Heart right ventricle (tissue), 16 donors: ENCODE data around the gene FMO5. TPM values are rescaled to one million over a fixed set of nuclear protein-coding genes. Genes with fewer than 3 reads are reported as not detected.

ENCODE experiments used
- ATAC-seq, 8 donors: fragments of 200-7000 bp; cut with Tn5 transposase; one replicate each; pipeline ENCODE4 v1.9.1; 2020; ENCODE audit warnings: mild to moderate bottlenecking in 8 of 8, moderate library complexity in 8 of 8, moderate number of reproducible peaks in 1 of 8
- DNase-seq, 2 donors: peaks; one replicate each; pipeline ENCODE4 v3.0.0-alpha.2; 2020
- H3K27ac ChIP-seq, 10 donors: fragments of 200-600 bp; sonication (generic) in 2 of 10; one replicate each; pipeline versions ENCODE4 v1.5.0 to v1.8.0; 2020 to 2022; ENCODE audit warnings: mild to moderate bottlenecking in 3 of 10
- H3K27me3 ChIP-seq, 7 donors: fragments of 200-600 bp; one replicate each; pipeline ENCODE4 v1.8.0; 2021 to 2022; ENCODE audit warnings: mild to moderate bottlenecking in 2 of 7
- H3K36me3 ChIP-seq, 9 donors: fragments of 200-600 bp; sonication (generic) in 1 of 9; one replicate each; pipeline versions ENCODE4 v1.5.0 to v1.8.0; 2020 to 2022; ENCODE audit warnings: mild to moderate bottlenecking in 2 of 9
- H3K4me1 ChIP-seq, 9 donors: fragments of 200-600 bp; sonication (generic) in 1 of 9; one replicate each; pipeline versions ENCODE4 v1.5.0 to v1.8.0; 2020 to 2022; ENCODE audit warnings: mild to moderate bottlenecking in 4 of 9
- H3K4me3 ChIP-seq, 10 donors: fragments of 200-600 bp; sonication (generic) in 2 of 10; one replicate each; pipeline versions ENCODE4 v1.5.0 to v1.8.0; 2020 to 2022; ENCODE audit warnings: mild to moderate bottlenecking in 7 of 10, moderate library complexity in 2 of 10
- H3K9me3 ChIP-seq, 11 donors: fragments of 200-600 bp in 10 of 11; sonication (generic) in 2 of 11; one replicate each; pipeline versions ENCODE4 v1.5.0 to v1.8.0; 2013 to 2022; ENCODE audit warnings: mild to moderate bottlenecking in 2 of 11, control low read depth in 1 of 11, moderate library complexity in 1 of 11
- WGBS, 2 donors: extraction: QIAGEN DNeasy Blood & Tissue Kit; methylation state at CpG; one replicate each; pipeline ENCODE4 v1.1.7; 2013; ENCODE audit warnings: inconsistent platforms in 1 of 2; 5-methylcytosine and 5-hydroxymethylcytosine counted together
- intact Hi-C, 10 donors: fragments of 100-400 bp; cut with DNase I; formaldehyde crosslinking; loops; one replicate each; pipeline versions ENCODE4 v1.11.1 to v1.14.2; 2022
- polyA plus RNA-seq, 2 donors: library from polyadenylated mRNA; stranded (reverse); fragments of 200-250 nt; gene quantifications; one replicate each; pipeline ENCODE4 v1.2.3, GENCODE V29; 2013
- total RNA-seq, 10 donors: library from RNA; stranded (reverse); fragmentation: NEBNext Ultra II Directional in 3 of 10; extraction: Animal tissue kit (Norgen Biotek cat#: 25700) in 3 of 10; gene quantifications; one replicate each; pipeline versions ENCODE4 v1.2.1 to v1.2.4, GENCODE V29; 2021 to 2023
- TF ChIP-seq, protein P1 (sequence below), 9 donors: fragments of 200-600 bp; sonication (generic) in 2 of 9; IDR thresholded peaks; one replicate each; pipeline versions ENCODE4 v1.5.0 to v1.8.0; 2021 to 2022; ENCODE audit warnings: antibody characterized with exemption in 9 of 9, mild to moderate bottlenecking in 5 of 9, moderate library complexity in 1 of 9
- donor health status: Arrhythmogenic right ventricular cardiomyopathy.
- donor health status: ischemic (EF 13 %, LVEDD 7.1; RV severe dilation, severe dysfunction).
- donor health status: healthy with polysubstance abuse.
- donor health status: DM: no; HTN: yes; CAD: no.
- donor health status: DM: no; HTN: no; CAD: no.
- donor health status: ischemic (EF 25% LVEDD 6.9; RV normal size, moderate dysfunction).
- donor health status: ischemic (EF 25% LVEDD 5.7; RV mildly dilated, moderate dysfunction).
- donor health status: healthy.
- donor health status: DM: yes; HTN: yes; CAD: no.
- donor health status: Ischemic cardiomyopathy.
- donor health status: ischemic (EF 35%, LVEDD 5.7; RV mildly dilated, moderate dysfunction).
- donor health status: nonischemic (EF 11% LVEDD 7.7; RV severe dilation, severe dysfunction).
- donor health status: DM: yes; HTN: yes; CAD: no.
- donor health status: PGD.
- donor health status: ischemic (EF 29% LVEDD 5.4; RV normal size, mild dysfunction).
- donor health status: nonischemic (EF 23%, LVEDD 6.1; RV moderate dilation, normal function).

Gene FMO5
- total and polyA plus RNA-seq, 12 donors: 0.20 to 21.7 (median 0.78) TPM

- TF ChIP-seq, protein P1, sequence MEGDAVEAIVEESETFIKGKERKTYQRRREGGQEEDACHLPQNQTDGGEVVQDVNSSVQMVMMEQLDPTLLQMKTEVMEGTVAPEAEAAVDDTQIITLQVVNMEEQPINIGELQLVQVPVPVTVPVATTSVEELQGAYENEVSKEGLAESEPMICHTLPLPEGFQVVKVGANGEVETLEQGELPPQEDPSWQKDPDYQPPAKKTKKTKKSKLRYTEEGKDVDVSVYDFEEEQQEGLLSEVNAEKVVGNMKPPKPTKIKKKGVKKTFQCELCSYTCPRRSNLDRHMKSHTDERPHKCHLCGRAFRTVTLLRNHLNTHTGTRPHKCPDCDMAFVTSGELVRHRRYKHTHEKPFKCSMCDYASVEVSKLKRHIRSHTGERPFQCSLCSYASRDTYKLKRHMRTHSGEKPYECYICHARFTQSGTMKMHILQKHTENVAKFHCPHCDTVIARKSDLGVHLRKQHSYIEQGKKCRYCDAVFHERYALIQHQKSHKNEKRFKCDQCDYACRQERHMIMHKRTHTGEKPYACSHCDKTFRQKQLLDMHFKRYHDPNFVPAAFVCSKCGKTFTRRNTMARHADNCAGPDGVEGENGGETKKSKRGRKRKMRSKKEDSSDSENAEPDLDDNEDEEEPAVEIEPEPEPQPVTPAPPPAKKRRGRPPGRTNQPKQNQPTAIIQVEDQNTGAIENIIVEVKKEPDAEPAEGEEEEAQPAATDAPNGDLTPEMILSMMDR (IDR thresholded peaks at IDR 0.05): no peak
- Histone ChIP-seq H3K27ac (no peak overlapping the region), H3K4me1 (no peaks in the 10 kb centered on the region), H3K36me3 (peaks cover 0 to 34% (median 0%) of the 10 kb centered on the region in 9 donors), H3K9me3 (no peaks in the 10 kb centered on the region), H3K27me3 (no peaks in the 10 kb centered on the region), H3K4me3 (no peak overlapping the region)
- intact Hi-C loops: no loop called here
- ATAC-seq (no peak), DNase-seq (no peak)
Measured at GRCh38 chr1:147214842-147215539, 10.1 kb downstream of the FMO5 start.

DNA sequence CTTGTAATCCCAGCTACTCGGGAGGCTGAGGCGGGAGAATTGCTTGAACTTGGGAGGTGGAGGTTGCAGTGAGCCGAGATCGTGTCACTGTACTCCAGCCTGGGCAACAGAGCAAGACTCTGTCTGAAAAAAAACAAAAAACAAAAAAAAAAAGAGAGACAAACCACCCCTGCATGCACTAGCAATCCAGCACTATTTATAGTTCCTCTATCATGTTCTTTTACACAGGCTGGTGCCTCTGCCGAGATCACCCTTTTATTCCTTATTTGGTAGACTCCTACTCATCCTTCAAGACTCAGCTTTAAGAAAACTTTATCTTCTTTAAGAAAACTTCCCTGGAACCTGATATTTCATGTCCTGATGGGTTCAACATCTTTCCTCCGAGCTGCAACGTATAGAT is 10.8 kb downstream of the FMO5 start:
- 81 to 84% methylated on average over 7 of the region's 7 CpGs for WGBS, 2 donors
- no peak for ATAC-seq
- TF ChIP-seq, protein P1 (IDR thresholded peaks at IDR 0.05): no peak

DNA sequence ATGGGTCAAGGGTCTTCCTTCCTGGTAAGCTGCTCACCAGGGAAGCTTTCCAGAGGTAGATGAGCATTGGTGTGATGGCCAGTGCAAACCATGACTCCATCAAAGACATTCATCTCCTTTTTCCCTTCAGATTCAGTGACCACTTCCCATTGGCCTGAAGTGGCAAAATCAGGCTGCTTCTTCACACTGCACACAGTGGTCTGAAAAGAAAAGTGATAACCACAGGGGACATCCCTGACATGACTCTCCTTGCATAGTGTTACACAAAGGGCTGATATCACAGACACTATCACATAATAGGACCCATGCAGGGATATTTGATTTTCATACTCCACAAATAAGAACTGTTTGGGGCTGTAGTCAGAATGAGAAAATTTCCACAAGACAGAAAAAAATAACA is 11.9 kb downstream of the FMO5 start:
- Histone ChIP-seq H3K4me1 (no peaks in the 10 kb centered on the region), H3K9me3 (no peaks in the 10 kb centered on the region), H3K27ac (no peak overlapping the region), H3K27me3 (no peaks in the 10 kb centered on the region), H3K36me3 (peaks cover 0 to 34% (median 0%) of the 10 kb centered on the region in 9 donors), H3K4me3 (no peak overlapping the region)
- TF ChIP-seq, protein P1 (IDR thresholded peaks at IDR 0.05): no peak
- DNase-seq (no peak), ATAC-seq (no peak)
- intact Hi-C loops: no loop called here

More for the DNA sequence above, 10.8 kb downstream of the FMO5 start:
- intact Hi-C loops: no loop called here
- no peaks in the 10 kb centered on the region for H3K27me3 ChIP-seq
- peaks cover 0 to 34% (median 0%) of the 10 kb centered on the region in 9 donors for H3K36me3 ChIP-seq
- no peak overlapping the region for H3K4me3 ChIP-seq
- no peak for DNase-seq
- no peaks in the 10 kb centered on the region for H3K4me1 ChIP-seq
- H3K9me3 ChIP-seq: no peaks in the 10 kb centered on the region
- no peak overlapping the region for H3K27ac ChIP-seq

GRCh38 chr1:147211577-147211976 is 13.6 kb downstream of the FMO5 start:
- no peak overlapping the region for H3K4me3 ChIP-seq
- WGBS, 2 donors: 93 to 94% methylated on average over 2 of the region's 2 CpGs
- intact Hi-C loops: no loop called here
- TF ChIP-seq, protein P1 (IDR thresholded peaks at IDR 0.05): no peak
- DNase-seq: no peak
- H3K4me1 ChIP-seq: no peaks in the 10 kb centered on the region
- H3K36me3 ChIP-seq: peaks cover 0 to 34% (median 0%) of the 10 kb centered on the region in 9 donors
- no peak overlapping the region for H3K27ac ChIP-seq
- no peaks in the 10 kb centered on the region for H3K9me3 ChIP-seq
- H3K27me3 ChIP-seq: no peaks in the 10 kb centered on the region
- ATAC-seq: no peak
